GM19395 (cell line): ENCODE measurements around the gene MAP3K12.

Experiments
- ATAC-seq: cut with Tn5 transposase; IDR thresholded peaks from one replicate; pipeline ENCODE4 v1.9.1; 2021; ENCODE audit warnings: mild to moderate bottlenecking, moderate library complexity; ENCODE audit not compliant: unreplicated experiment

Gene MAP3K12

DNA sequence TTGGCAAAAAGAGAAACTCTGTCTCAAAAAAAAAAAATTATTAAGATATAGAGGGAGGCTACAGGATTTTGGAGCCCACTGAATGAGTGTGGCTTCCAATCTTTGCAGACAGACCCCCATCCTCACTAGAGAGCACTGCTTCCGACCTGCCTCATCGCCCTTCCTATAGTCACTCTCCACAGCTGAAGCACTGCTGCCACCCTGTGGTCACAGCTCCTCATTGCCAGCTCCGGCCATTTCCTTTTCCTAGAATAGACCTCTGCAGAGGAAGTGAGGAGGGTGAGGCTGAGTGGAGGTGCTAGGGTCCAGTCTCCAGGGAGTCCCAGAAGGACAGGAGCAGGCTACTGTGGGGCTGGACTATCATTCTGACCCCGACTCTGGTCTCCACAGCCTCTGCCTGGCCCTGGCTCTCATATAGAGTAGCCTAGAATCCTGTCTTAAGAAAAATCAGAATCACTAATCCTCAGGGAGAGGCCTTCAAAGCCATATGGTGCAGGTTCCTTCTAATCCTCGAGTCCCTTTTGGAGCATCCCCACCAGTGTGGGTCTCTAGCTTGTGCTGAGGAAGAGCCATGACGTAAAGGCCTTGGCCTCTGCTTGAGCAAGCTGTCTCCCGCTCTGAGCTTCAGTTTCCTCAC lies 9.4 kb upstream of the MAP3K12 start:
- peak; percentile 72 for ATAC-seq

DNA sequence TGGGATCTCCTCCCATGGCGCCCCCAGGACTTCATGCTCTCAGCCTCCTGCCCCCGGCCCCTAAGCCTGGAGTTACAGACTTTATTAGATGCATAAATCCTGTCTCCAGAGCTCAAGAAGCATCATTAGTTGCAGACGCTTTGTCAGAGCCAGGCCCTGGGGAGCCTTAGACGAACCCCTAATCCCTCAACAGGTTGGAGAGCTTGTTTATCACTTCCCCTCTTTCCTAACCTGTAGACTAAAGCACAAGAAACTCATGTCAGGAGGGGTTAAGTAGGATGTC lies 8.3 kb upstream of the MAP3K12 start:
- no peak for ATAC-seq

DNA sequence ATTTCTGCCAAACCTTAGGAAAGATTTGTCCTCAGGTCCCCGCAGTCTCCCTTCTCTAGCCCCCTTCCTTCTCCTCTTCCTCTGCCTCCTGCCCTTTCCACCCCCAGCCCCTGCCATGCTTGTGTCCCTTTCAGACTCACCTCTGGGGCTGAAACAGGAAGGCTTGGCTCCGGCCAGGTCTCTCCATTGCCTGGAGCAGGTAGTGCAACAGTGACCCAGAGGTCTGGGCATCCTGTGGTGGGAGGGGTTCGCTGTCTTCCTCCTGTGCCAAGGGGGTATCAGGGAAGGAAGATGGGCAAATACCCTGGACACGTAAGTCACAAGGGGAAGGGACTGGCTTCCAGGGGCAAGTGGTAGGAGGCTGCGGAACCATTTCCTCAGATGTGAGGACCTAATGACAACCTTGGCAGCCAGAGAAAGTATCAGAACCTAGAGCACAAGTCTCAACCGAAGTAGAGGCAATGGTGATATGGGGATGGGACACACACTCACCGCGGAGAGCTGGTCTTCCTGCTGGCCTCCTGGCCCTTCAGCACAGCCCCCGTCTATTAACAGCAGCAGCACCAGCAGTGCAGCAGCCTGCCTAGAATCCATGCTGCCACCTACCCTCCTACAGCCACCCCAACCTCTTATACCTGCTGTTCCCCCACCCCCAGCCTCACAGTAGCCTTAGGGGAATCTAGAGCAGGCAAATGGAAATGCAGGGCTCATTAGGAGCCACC lies 7.8 kb upstream of the MAP3K12 start, which contains the start of gene NPFF:
Gene NPFF, minus strand, starts transcription at position 604 of the 722 bp plus-strand sequence. Its CDS starts 10 bp downstream, at position 594.
- ATAC-seq: no peak

DNA sequence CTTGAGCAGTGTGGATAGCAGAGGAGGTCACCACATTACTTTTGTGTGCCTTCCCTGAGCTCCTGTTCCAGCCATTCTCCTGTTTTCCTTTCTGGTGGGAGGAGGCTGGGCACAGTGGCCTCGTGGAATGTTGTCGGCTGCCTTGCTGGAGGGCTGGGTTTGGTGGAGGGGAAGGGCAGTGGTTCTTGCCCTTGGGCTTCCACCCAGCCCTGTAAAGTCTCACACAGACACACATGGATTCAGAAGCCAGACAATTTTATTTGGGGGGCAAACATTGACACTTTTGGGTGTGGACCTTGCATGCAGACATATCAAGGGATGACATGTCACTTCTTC lies 7.2 kb upstream of the MAP3K12 start:
- no peak for ATAC-seq

DNA sequence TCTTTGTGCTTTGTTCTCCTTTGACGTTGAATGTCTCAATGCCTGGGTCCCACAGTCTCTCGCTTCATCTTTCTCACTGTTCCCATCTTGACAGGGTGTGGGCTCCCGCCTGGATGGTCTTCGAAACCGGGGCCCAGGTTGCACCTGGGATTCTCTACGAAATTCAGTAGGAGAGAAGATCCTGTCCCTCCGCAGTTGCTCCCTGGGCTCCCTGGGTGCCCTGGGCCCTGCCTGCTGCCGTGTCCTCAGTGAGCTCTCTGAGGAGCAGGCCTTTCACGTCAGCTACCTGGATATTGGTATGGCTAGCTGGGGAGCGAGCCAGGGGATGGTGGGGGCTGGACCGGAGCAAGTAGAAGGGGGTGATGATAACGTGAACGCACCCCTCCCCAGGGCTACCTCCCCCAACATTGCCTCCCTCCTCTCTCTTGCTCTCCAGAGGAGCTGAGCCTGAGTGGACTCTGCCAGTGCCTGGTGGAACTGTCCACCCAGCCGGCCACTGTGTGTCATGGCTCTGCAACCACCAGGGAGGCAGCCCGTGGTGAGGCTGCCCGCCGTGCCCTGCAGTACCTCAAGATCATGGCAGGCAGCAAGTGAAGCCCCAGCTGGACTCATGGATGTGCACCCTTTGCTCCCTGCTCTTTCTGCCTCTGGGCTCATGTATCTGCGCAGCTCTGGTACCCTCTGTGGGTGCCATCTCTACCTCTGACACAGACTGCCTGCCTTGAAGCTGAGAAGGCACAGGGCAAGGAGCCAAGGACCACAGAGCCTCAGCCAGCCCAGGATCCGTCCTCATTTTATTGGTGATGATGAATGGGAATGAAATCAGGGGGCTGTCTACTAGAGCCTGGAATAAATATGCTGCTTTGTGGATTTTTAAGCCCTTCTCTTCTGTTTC lies 6.5 kb upstream of the MAP3K12 start:
- ATAC-seq: no peak

DNA sequence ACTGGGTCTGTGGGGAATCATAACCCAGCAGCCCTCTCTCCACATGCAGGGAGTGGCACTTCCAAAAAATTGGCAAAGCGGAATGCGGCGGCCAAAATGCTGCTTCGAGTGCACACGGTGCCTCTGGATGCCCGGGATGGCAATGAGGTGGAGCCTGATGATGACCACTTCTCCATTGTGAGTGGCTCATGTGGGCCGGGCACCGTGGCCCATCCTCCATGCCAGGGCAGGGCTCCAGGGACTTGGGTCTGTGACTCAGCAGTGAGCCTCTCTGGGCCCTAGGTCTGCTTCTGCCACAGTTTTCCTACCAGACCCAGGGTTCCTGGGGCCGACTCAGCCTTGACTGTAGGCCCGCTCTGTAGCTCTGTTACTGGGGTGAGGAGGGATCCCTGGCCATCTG lies 5.8 kb upstream of the MAP3K12 start:
- no peak for ATAC-seq

DNA sequence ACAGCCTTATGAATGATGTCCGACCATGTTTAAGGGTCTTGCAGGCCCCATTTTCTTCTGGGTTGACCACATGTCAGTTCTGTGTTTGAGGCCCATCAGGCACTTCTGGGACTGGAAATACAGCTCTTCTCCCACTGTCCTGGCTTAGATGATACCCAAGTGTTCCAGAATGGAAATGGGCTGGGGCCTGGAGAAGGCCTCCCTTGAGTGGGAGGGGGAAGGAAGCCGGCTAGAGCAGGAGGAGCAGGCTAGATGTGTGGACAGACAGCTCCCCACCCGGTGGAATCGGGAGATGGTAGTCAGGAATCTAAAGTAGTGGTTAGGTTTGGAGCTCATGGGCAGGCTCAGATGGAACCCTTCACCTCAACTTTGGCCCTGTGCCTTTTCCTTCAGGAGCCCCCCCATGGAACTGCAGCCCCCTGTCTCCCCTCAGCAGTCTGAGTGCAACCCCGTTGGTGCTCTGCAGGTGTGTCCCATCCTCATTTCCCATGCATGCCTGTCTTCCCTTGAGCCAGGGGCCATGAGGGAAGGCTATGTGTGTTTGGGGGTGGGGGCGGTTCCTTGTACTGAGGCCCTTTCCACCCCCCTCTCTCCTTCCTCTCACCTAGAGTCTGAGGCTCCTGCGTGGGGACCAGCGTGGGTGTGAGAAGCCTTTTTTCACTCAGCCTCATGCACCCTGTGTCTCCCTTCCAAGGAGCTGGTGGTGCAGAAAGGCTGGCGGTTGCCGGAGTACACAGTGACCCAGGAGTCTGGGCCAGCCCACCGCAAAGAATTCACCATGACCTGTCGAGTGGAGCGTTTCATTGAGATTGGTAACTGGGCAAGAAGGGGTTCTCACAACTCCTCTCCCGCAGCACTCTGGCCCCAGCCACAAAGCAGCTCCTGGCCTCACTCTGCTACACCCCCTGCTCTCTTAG lies 5.0 kb upstream of the MAP3K12 start:
- ATAC-seq: no peak

DNA sequence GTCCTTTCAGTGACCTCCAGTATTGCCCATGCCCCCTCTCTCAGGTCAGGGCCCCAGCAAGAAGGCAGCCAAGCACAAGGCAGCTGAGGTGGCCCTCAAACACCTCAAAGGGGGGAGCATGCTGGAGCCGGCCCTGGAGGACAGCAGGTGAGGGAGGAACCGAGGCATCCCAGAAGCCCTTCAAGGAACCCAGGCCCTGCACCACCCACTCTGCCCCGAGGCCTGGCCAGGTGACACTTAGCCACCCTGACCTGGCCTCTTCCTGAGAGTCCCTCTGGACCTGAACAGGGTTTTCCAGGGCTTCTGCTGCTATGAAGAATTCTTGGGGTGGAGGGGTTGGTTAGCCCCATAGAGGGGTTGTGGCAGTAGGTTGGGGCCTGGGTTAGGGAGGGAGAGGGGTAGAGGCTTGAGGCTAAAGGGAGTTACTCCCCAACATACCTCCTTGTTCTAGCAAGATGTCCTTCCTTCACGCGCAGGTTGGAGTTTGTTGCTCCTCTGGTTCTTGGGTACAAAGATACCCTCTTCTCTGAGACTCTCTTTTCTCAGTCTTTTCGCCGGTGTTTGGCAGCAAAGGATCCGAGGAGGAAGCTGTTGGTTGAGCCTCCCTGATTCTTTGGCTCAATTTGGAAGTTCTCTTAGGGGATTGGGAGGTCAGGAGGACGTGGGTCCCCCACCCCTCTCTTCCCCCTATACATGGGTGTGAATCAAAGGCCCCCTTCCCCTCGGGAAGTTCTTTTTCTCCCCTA lies 3.9 kb upstream of the MAP3K12 start:
- ATAC-seq: no peak

DNA sequence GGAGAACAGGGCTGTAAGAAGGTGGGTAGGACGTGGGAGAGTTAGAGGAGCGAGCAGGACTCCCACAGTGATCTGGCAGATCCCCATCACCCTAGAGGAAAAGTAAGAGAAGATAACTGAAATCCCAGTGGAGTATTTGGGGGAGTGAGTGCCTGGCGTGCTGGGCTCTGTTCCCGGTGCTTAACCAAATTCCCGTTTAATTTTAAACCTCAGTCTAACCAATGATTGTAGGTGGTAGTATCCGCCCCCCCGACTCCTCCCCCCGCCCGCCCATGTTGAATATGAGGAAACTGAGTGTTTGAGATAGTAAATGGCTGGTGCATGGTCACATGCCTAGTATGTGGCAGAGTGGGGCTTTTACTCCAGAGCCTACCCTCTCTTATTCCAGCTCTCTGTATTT lies 3.1 kb upstream of the MAP3K12 start:
- ATAC-seq: no peak

DNA sequence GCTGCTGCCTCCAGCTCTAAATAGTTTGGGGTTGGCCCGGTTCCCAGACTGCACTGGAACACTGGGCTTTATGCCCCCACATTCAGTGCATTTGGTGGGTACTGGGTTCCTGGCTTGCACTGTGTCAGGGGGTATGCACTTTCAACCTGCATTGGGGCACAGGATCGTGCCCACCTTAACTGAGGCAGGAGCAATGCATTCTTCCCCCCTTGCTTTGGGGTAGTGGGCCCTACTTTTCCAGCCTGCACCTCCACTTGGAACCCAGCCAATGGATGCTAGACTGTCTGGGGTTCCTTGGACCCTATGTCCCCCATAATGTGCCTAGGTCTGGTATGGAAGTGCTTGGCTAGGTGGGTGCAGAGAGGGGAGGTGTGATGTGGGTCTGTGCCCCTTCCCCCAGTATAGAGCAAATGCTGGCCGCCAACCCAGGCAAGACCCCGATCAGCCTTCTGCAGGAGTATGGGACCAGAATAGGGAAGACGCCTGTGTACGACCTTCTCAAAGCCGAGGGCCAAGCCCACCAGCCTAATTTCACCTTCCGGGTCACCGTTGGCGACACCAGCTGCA lies 2.4 kb upstream of the MAP3K12 start:
- ATAC-seq: no peak

DNA sequence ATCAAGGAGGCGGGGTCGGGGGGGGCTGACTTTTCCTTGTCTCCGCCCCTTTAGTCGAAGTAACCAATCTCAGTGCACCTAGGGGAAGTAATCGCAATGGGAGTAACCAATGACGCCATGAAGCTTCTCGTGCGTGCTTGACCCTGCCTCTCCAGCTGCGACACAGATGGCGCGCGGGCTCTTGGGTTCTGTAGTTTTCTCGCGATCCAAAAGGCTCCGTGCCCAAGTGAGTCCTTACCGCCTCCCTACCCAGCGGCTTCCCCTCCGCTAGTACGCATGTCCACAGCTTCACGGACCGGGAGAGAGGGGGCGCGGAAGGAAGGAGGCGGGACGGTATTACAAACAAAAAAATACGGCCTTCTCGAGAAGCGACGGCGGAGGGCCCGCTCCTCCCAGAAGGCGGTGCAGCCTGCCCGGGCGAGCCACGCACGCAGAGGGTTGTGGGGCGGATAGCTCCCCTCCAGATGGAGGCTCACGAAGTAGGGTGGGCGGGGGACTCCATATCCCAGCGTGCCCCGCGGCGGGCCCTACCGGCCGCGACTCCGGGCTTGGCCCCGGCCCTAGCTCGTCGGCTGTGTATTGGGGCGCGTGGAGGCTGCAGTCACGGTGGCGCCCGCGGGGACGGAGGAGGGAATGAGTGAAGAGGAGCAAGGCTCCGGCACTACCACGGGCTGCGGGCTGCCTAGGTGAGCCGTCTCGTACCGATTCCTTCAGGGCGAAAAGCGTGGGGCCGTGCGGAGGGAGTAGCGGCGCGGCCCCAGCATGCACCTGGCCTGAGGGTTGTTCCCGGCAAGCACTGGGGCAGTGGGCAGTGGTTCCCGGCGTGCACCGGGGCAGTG lies 1.7 kb upstream of the MAP3K12 start, which contains the start of gene TARBP2:
Gene TARBP2, plus strand, starts transcription at position 508 of the 839 bp plus-strand sequence. Its CDS starts 126 bp downstream, at position 634.
- peak; percentile 87 for ATAC-seq

DNA sequence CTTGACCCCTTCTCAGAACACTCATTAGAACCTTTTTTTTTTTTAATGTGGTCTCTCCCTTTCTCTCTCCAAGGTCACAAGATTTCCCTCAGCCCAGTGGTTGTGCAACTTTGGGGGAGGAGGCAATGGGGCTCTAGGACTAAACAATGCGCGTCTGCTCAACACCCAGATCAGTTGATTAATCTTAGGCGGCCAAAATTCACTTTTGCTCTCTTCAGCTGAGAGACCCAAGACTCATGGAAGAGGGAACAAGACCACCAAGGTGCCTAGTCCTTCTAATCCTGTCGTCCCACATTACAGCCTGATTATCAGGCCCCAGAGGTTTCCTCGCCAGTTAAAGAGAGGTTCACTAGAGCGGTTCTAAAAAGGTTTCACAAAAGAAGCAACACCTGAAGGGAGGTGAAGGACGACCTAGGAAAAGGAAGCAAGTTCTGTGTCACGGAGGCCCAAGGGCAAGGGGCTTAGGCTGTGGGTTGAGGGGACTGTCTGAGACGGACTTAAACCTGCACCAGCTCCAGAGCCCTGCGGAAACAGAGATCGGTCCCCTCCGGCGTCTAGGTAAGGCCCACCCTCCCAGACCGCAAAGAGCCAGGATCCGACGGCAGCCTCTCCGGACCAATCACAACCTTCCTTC lies 1.0 kb upstream of the MAP3K12 start:
- ATAC-seq: no peak

DNA sequence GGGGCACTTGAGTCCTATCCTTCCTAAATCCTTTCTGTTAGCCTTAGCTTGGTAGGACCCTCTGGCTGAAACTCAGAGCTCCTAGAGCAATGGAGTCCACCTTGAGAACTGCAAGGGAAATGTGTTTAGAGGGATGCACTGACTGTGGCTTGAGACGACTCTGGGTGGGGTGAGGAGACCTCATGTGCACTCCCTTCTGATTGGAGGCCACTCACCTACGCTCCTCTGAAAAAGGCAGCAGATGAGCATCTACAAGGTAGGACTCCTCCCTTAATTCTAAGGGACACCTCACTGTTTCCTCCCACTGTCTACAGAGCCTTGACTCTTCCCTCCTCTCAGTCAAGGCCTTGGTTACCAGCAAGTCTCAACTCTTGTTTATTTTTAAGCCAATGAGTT lies 1.0 kb downstream of the MAP3K12 start:
- no peak for ATAC-seq

DNA sequence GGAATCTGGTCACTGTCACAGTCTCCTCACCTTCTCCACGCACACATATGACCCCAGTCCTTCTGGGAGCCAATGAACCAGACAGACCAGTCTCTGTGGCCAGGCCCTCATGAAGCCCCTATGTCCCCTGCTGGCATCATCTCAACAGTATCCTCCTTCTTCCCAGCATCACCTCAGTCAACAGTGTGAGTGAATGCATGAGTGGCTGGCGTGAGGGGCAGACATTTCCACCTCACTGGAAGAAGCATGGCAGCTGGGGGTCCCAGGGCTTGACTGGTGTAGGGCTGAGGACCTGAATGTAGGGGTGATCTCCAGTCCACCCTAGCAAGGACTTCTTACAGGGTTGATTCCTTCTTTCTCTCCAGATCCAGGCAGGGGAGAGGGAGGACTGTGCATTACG lies 1.8 kb downstream of the MAP3K12 start:
- no peak for ATAC-seq

DNA sequence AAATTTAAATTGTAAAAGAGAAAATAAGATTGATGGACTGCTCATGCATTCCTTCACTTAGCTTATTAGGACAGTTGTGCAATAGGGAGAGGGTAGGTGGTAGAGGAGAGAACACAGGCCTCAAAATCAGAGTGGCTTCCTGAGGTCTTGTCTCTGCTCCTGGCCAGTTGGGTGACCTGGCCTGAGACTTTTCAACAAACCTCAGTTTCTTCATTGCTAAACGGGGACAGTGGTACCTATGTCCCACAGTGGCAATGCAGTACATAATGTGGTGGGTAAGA lies 2.6 kb downstream of the MAP3K12 start:
- ATAC-seq: no peak

DNA sequence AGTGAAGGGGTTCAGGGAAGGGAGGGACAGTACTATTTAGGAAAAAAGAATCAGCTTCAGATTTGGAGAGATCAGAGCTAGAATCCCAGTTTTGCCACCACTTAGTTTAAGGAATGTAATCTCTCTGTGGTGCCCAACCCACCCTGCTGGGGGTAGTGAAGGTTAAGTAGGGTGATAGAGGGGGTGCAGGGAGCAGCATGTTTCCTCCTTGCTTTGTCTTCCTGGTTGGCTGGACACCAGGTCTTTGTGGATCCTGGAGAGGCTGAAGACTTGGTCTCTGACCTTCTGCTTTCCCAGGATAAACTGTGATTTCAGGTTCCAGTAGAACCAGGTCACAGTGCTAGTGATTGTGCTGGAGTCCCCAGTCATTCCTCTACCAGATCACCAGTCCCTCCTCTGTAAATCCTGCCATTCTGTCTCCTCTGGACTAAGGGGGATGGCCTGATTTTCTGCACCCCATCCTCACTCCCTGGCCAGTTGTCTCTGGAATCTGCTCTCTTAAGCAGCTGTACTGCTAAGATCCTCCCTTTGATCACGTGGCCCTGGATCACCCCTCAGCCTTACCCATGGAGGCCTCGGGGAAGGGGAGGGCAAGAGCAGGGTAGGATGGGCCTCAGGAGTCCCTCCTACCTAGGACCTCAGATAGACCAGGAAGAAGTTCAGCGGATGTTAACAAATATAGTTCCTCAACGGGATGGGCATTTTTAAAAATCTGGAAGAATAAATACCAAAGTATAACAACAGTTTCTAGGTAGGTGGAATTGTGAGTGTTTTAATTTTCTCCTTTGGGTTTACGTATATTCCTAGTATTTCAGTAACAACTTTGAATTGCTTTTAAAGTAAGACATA lies 3.1 kb downstream of the MAP3K12 start:
- ATAC-seq: no peak

DNA sequence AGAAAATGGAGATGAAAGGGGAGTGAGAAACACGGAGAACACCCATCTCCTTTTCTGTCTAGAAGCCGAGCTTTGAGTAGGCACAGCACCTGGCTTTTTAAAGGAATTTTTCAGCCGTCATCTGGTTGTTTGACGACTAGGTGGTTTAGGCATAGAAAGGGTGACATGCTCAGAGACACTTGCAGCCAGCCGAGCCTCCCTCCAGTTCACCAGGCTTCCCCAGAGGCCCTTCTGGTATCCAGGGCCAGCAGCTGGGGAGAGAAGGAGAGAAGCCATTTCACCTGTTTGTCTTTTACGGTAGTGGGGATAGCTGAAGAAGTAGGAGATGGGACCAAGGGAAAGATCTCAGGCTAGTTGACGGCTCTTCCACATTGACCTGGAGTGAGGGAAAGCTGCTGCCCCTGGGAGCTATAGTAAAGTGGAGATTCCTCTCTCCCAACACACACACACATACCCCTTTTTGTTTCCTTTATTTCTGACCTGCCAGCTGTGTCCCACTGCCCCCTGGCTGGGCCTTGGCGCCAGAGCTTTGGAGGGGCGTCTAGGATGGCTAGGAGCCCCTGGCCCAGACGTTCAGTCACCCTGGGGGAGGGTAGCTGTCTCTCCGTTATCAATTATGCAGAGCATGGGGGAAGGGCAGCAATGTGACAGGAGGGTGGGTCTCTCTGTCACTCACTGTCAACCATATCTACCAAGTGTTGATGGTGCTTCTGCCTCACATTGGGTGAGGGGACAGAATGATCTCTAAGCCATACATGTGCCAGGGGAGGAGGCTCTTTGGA lies 5.5 kb downstream of the MAP3K12 start:
- ATAC-seq: no peak
